ENCODE measurements around the gene PTRH2.

GRCh38 chr17:59751955-59752413, 44.8 kb upstream of the PTRH2 start:
- no peak for TF ChIP-seq POLR2A (IDR thresholded peaks at IDR 0.05)
- no peak for TF ChIP-seq CTCF (IDR thresholded peaks at IDR 0.05)
